Frontal cortex (tissue), 4 donors: ENCODE measurements around the gene PASK. TPM values are rescaled to one million over a fixed set of nuclear protein-coding genes. Genes with fewer than 3 reads are reported as not detected.

Source experiments
- DNase-seq, 2 donors: peaks; one replicate each; pipeline ENCODE4 v3.0.0; 2012; ENCODE audit warnings: low spot score in 2 of 2
- FAIRE-seq: peaks from 2 replicates; lab custom pipeline; 2012; peaks lifted over from hg19 to GRCh38; lab: Jason Lieb, UNC
- total RNA-seq: library from RNA; depleted of rRNA; stranded (reverse); fragments of >200 nt; gene quantifications from one replicate; pipeline ENCODE4 v1.2.3, GENCODE V29; 2014
- donor health status: control.
- donor health status: control.
- donor health status: control.

The PASK gene
- total RNA-seq, 1 donor from 2014 or later, result 15.1 TPM

GRCh38 chr2:241182531-241183133 lies 33.4 kb upstream of the PASK start:
- DNase-seq, result no peak
- no peak for FAIRE-seq

- no peak for FAIRE-seq
Observed at GRCh38 chr2:241182126-241182525, 32.9 kb upstream of the PASK start.

DNA sequence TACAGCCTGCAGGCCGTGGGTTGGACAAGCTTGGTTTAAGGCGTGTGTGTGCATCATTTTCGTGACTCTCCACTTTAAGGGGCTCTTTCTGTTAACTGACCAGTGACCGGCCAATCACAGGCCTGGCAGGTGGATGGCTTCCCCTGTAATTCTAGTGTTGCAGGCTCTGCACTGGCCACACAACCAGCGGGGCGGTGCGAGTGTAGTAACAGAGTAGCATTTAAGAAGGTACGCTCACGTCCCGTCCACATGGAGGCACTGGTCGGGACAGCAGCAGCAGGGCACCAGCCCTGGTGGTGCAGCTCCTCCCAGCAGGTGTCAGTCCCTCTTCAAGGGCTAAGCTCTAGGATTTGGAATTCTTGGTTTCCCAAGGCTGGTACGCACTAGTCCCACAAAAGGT lies 31.2 kb upstream of the PASK start:
- FAIRE-seq, result no peak
- no peak for DNase-seq

More at GRCh38 chr2:241182126-241182525, 32.9 kb upstream of the PASK start:
- no peak for DNase-seq

GRCh38 chr2:241179899-241180298 lies 30.6 kb upstream of the PASK start:
- DNase-seq (no peak), FAIRE-seq (no peak)

DNA sequence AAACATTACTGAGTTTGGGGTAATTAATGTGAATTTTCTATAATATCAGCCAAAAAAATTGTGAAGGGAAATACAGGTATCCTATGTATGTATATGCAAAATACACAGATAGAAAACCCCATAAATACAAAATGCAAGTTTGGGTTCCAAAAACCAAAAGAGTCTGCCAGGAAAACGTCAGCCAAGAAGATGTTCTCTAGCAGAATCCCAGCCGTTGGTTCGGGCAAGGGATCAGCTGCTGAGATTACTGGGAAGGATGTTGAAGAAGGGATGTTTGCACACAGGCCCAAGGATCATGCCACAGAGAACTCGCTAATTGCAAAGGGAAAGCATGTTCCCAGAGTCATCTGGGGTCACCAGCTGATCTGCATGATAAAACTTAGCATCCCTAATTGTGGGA lies 29.7 kb upstream of the PASK start:
- DNase-seq (no peak), FAIRE-seq (no peak)

DNA sequence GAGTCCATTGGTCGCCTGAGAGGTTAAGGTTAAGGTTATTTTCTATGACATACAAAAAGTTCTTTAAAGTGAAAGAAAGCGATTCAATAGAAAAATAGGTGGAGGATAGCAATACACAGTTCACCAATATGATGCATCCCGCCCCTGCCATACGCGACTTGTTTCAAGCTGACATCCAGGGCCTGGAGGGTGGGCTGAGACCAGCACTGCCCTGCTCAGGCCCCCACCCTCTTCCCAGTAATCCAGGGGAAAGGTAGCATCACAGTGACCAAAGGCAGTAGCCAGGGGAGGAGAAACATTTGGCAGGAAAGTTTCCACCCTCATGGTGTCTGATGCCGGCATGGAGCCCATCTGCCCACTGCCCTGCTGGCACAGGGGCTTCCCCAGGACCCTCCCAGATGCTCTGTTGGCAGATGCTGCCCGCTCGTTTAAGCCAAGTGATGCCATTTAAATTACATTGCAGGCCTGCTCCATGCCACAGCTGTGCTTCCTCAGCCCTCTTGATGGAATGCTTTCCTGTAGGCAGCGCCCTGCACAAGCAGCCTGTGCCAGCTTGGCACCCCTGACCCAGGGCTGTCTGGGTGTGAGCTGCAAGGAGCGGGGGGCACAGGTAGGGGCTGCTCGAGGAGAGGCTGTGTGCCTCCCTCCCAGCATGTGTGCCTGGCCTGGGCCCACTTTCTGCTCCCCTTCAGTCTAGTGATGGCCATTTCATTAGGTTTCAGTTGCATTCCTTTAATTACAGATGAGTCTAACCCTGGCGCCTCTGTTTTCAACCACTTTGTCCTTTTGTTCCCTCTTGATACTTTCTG lies 28.5 kb upstream of the PASK start:
- no peak for FAIRE-seq
- DNase-seq, result no peak

- FAIRE-seq, result no peak
- no peak for DNase-seq
Observed at GRCh38 chr2:241173557-241173956, 24.3 kb upstream of the PASK start.

GRCh38 chr2:241168366-241168765 lies 19.1 kb upstream of the PASK start:
- FAIRE-seq (no peak), DNase-seq (no peak)

- no peak for FAIRE-seq
- DNase-seq, result no peak
Observed at GRCh38 chr2:241163601-241164118, 14.4 kb upstream of the PASK start.

GRCh38 chr2:241161646-241162281 lies 12.5 kb upstream of the PASK start:
- DNase-seq, result peak; percentile 46 to 48
- no peak for FAIRE-seq

GRCh38 chr2:241160318-241160717 lies 11.0 kb upstream of the PASK start:
- DNase-seq (no peak), FAIRE-seq (no peak)

DNA sequence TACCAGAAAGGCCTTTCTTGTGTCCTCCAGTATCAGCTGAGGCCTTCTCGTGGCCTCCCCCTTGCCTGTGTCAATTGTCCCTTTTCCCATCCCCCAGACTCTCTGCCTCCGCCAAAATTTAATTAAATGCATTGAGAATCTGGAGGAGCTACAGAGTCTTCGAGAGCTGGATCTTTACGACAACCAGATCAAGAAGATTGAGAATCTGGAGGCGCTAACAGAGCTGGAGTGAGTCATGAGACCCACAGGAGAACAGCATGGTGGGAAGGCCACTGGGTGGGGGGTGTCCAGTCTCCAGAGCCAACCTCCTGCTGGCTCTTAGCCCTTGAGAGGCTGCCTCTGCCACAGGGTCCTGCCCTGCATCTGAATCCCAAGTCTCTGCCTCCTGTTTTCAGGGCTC lies 9.8 kb upstream of the PASK start:
- FAIRE-seq, result no peak
- no peak for DNase-seq

DNA sequence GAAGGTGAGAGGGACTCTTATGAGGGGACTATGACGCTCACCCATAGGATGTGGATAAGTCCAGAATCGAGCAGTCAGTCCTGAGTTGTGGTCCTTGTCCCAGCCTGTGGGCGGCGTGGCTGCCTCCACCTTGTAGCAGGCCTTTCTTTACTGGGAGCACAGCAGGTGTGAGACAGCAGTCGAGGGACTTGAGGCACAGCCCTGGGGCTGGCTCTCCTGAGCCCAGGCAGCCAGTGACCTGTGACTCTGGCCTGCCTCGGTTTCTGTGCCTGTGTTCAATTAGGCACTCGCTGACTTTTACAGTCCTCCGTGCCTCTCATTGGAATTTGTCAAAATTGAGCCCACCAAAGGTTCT lies 9.3 kb upstream of the PASK start:
- FAIRE-seq (no peak), DNase-seq (no peak)

GRCh38 chr2:241157841-241158545 lies 8.7 kb upstream of the PASK start:
- DNase-seq (no peak), FAIRE-seq (no peak)

DNA sequence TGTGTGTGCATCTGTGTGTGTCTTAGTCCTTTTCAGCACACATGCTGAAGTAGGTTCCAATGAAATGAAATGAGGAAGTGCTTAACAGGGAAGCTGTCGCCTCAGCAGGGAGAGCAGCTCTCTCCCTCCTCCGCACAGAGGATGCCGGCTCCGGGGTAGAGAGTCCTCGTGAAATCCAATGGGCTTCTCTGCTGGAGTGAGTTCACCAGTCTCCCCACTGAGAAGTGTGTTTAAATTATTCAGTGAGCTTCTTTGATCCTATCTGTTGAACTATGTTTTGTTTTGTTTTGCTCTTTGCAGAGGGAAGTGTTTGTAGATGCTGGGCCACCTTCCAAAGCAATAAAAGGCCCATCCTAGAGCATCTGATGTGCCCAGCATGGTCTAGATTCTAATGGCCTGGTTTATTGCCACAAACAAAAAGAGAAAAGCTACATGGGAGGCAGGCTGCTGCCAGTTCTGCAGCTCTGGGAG lies 7.7 kb upstream of the PASK start:
- FAIRE-seq (no peak), DNase-seq (no peak)

GRCh38 chr2:241155936-241156335 lies 6.7 kb upstream of the PASK start:
- DNase-seq, result no peak
- FAIRE-seq, result no peak

DNA sequence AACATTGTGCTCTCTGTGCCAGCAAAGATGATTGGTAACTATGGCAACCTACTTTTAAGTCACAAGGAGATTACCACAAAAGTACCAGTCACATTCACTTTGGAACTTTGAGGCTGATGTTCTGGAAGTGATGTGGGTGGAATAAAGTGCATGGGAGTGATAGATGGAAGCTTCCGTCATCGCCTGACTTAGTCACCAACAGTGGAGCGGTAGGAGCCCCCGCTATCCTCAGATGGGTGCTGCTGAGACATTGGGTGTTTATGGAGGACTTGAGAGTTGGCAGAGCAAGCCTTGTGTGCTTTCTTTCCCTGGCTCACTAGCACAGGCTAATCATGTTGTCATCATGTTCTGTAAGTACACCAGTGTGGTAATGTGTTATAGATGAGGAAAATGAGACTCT lies 5.6 kb upstream of the PASK start:
- DNase-seq, result no peak
- FAIRE-seq, result no peak

- DNase-seq, result no peak
- FAIRE-seq, result no peak
Observed at GRCh38 chr2:241153616-241154015, 4.3 kb upstream of the PASK start.

GRCh38 chr2:241151934-241152660 lies 2.8 kb upstream of the PASK start:
- DNase-seq (no peak), FAIRE-seq (no peak)
